ENCODE measurements around the gene STIM1. TPM values are rescaled to one million over a fixed set of nuclear protein-coding genes. Genes with fewer than 3 reads are reported as not detected.

Gene STIM1
- total RNA-seq, 1 experiment from 2014 or later: 28.3 TPM

DNA sequence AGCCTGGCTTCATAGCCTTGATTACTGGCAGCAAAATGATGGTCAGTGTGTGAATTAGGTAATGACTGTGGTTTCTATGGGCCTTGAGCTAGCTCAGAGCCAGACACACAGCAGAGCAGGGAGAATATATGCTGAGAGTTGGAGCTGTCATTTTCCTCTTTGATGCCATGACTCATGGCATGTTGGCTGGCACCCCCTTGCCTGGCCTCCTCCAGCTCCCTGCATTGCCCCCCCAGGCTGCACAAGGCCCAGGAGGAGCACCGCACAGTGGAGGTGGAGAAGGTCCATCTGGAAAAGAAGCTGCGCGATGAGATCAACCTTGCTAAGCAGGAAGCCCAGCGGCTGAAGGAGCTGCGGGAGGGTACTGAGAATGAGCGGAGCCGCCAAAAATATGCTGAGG, 218.8 kb downstream of the STIM1 start:
- ChIA-PET POLR2A (ENCODE audit: unreplicated experiment) (no interaction called here), CTCF (interaction anchor here (0.9 to 2.3 kb wide), 3 partner anchors 219 to 225 kb away, joined by 3 to 19 read pairs (median 6); partner anchors contain the start of gene STIM1)
- H3K4me3 ChIP-seq: no peak overlapping the region
- H3K36me3 ChIP-seq (ENCODE audit: low read depth): no peaks in the 10 kb centered on the region
- no peaks in the 10 kb centered on the region for H3K4me1 ChIP-seq (replicated peaks; ENCODE audit: insufficient read depth)
- no peak overlapping the region for H3K27ac ChIP-seq
- intact Hi-C loops (cut with micrococcal nuclease; ENCODE audit: unreplicated experiment): loop anchor here (10.0 kb wide), 1 partner anchor 619 kb away; no protein-coding TSS in a partner anchor
- H2AFZ ChIP-seq: no peak overlapping the region
- H3F3A ChIP-seq (ENCODE audit: insufficient read depth, low read depth): no peaks in the 10 kb centered on the region
- H3K9me3 ChIP-seq (ENCODE audit: insufficient read depth, low read depth): no peaks in the 10 kb centered on the region
- no peak for TF ChIP-seq CTCF (conservative IDR thresholded peaks at IDR 0.05)
- TF ChIP-seq EZH2 (IDR thresholded peaks at IDR 0.05; ENCODE audit: low read depth): no peak
- no peaks in the 10 kb centered on the region for H3K79me2 ChIP-seq (ENCODE audit: low read depth)
- H4K20me1 ChIP-seq (ENCODE audit: insufficient read depth): no peaks in the 10 kb centered on the region
- no peak for DNase-seq
- H3K4me2 ChIP-seq: no peak overlapping the region
- BruUV-seq (replicated peaks): no TSS peak
- no peaks in the 10 kb centered on the region for H3K27me3 ChIP-seq (ENCODE audit: insufficient read depth, low read depth)
- H3K9me2 ChIP-seq (ENCODE audit: insufficient read depth): no peaks in the 10 kb centered on the region

GRCh38 chr11:4076774-4077173, 221.3 kb downstream of the STIM1 start:
- intact Hi-C loops (cut with micrococcal nuclease; ENCODE audit: unreplicated experiment): loop anchor here (10.0 kb wide), 1 partner anchor 622 kb away; no protein-coding TSS in a partner anchor
- Histone ChIP-seq H3K4me2 (no peak overlapping the region), H3K27ac (no peak overlapping the region), H3K36me3 (ENCODE audit: low read depth) (no peaks in the 10 kb centered on the region), H3K9me3 (ENCODE audit: insufficient read depth, low read depth) (no peaks in the 10 kb centered on the region), H3K27me3 (ENCODE audit: insufficient read depth, low read depth) (no peaks in the 10 kb centered on the region), H3K4me1 (replicated peaks; ENCODE audit: insufficient read depth) (no peaks in the 10 kb centered on the region), H3K4me3 (no peak overlapping the region), H4K20me1 (ENCODE audit: insufficient read depth) (no peaks in the 10 kb centered on the region), H3K79me2 (ENCODE audit: low read depth) (no peaks in the 10 kb centered on the region), H3K9me2 (ENCODE audit: insufficient read depth) (no peaks in the 10 kb centered on the region), H2AFZ (no peak overlapping the region), H3F3A (ENCODE audit: insufficient read depth, low read depth) (no peaks in the 10 kb centered on the region)
- ChIA-PET CTCF (no interaction called here), POLR2A (ENCODE audit: unreplicated experiment) (no interaction called here)
- TF ChIP-seq EZH2 (IDR thresholded peaks at IDR 0.05; ENCODE audit: low read depth) (no peak), CTCF (conservative IDR thresholded peaks at IDR 0.05) (no peak)
- BruUV-seq (replicated peaks): no TSS peak
- no peak for DNase-seq

GRCh38 chr11:4083198-4083597, 227.7 kb downstream of the STIM1 start:
- no peaks in the 10 kb centered on the region for H4K20me1 ChIP-seq (ENCODE audit: insufficient read depth)
- H3K9me3 ChIP-seq (ENCODE audit: insufficient read depth, low read depth): no peaks in the 10 kb centered on the region
- ChIA-PET POLR2A (ENCODE audit: unreplicated experiment) (no interaction called here), CTCF (no interaction called here)
- H3K36me3 ChIP-seq (ENCODE audit: low read depth): no peaks in the 10 kb centered on the region
- no peaks in the 10 kb centered on the region for H3K27me3 ChIP-seq (ENCODE audit: insufficient read depth, low read depth)
- H3K27ac ChIP-seq: no peak overlapping the region
- intact Hi-C loops (cut with micrococcal nuclease; ENCODE audit: unreplicated experiment): no loop called here
- H3K79me2 ChIP-seq (ENCODE audit: low read depth): no peaks in the 10 kb centered on the region
- H2AFZ ChIP-seq: no peak overlapping the region
- H3K9me2 ChIP-seq (ENCODE audit: insufficient read depth): no peaks in the 10 kb centered on the region
- no peaks in the 10 kb centered on the region for H3K4me1 ChIP-seq (replicated peaks; ENCODE audit: insufficient read depth)
- no peaks in the 10 kb centered on the region for H3F3A ChIP-seq (ENCODE audit: insufficient read depth, low read depth)
- BruUV-seq (replicated peaks): no TSS peak
- H3K4me3 ChIP-seq: no peak overlapping the region
- TF ChIP-seq CTCF (conservative IDR thresholded peaks at IDR 0.05) (no peak), EZH2 (IDR thresholded peaks at IDR 0.05; ENCODE audit: low read depth) (no peak)
- H3K4me2 ChIP-seq: no peak overlapping the region
- DNase-seq: no peak
